Measurements from ENCODE around the gene OR11H6. TPM values are rescaled to one million over a fixed set of nuclear protein-coding genes. Genes with fewer than 3 reads are reported as not detected.
"Not testable (repeated sequence)": the region's sequence is repeated elsewhere in the genome, so short reads cannot be mapped to it uniquely, and the experiment has no call there.

Gene OR11H6
- total RNA-seq (2014; rRNA removed; shearing (Covaris generic)): not detected in 2 replicates

GRCh38 chr14:20223410-20223809 lies at the start of gene OR11H6:
Gene OR11H6 (plus strand): TSS chr14:20223710. CDS start chr14:20223710, 0 bp downstream.
- in situ Hi-C loops (cut with HindIII; ENCODE audit: low sequenced_read_pairs): no loop called here

GRCh38 chr14:20174205-20174604 lies 49.3 kb upstream of the OR11H6 start:
- DNase-seq (ENCODE audit: low spot score): not testable (repeated sequence)

More at GRCh38 chr14:20223410-20223809, at the start of gene OR11H6:
- DNase-seq (ENCODE audit: low spot score): no peak

GRCh38 chr14:20176330-20176729 lies 47.2 kb upstream of the OR11H6 start:
- in situ Hi-C loops (cut with HindIII; ENCODE audit: low sequenced_read_pairs): no loop called here
- no peak for DNase-seq (ENCODE audit: low spot score)

More at GRCh38 chr14:20174205-20174604, 49.3 kb upstream of the OR11H6 start:
- in situ Hi-C loops (cut with HindIII; ENCODE audit: low sequenced_read_pairs): not testable (repeated sequence)

GRCh38 chr14:20177433-20177974 lies 46.0 kb upstream of the OR11H6 start:
- no peak for DNase-seq (ENCODE audit: low spot score)
- in situ Hi-C loops (cut with HindIII; ENCODE audit: low sequenced_read_pairs): no loop called here

- no peak for DNase-seq (ENCODE audit: low spot score)
- in situ Hi-C loops (cut with HindIII; ENCODE audit: low sequenced_read_pairs): no loop called here
Measured at GRCh38 chr14:20179218-20179617, 44.3 kb upstream of the OR11H6 start.

GRCh38 chr14:20179880-20180279 lies 43.6 kb upstream of the OR11H6 start:
- in situ Hi-C loops (cut with HindIII; ENCODE audit: low sequenced_read_pairs): no loop called here
- DNase-seq (ENCODE audit: low spot score): no peak

GRCh38 chr14:20180486-20180885 lies 43.0 kb upstream of the OR11H6 start:
- no peak for DNase-seq (ENCODE audit: low spot score)
- in situ Hi-C loops (cut with HindIII; ENCODE audit: low sequenced_read_pairs): no loop called here

- in situ Hi-C loops (cut with HindIII; ENCODE audit: low sequenced_read_pairs): no loop called here
- no peak for DNase-seq (ENCODE audit: low spot score)
Measured at GRCh38 chr14:20184181-20184580, 39.3 kb upstream of the OR11H6 start.

- DNase-seq (ENCODE audit: low spot score): no peak
- in situ Hi-C loops (cut with HindIII; ENCODE audit: low sequenced_read_pairs): no loop called here
Measured at GRCh38 chr14:20190596-20190995, 32.9 kb upstream of the OR11H6 start, which contains the start of gene OR11G2. Gene OR11G2 (plus strand): TSS chr14:20190896. CDS start chr14:20197438, 6,542 bp downstream.

GRCh38 chr14:20191396-20191795 lies 32.1 kb upstream of the OR11H6 start:
- in situ Hi-C loops (cut with HindIII; ENCODE audit: low sequenced_read_pairs): no loop called here

GRCh38 chr14:20194101-20194500 lies 29.4 kb upstream of the OR11H6 start:
- no peak for DNase-seq (ENCODE audit: low spot score)
- in situ Hi-C loops (cut with HindIII; ENCODE audit: low sequenced_read_pairs): no loop called here

More at GRCh38 chr14:20191396-20191795, 32.1 kb upstream of the OR11H6 start:
- DNase-seq (ENCODE audit: low spot score): no peak

GRCh38 chr14:20195170-20195569 lies 28.3 kb upstream of the OR11H6 start:
- in situ Hi-C loops (cut with HindIII; ENCODE audit: low sequenced_read_pairs); DNase-seq (ENCODE audit: low spot score): not testable (repeated sequence)

GRCh38 chr14:20195911-20196310 lies 27.6 kb upstream of the OR11H6 start:
- in situ Hi-C loops (cut with HindIII; ENCODE audit: low sequenced_read_pairs): no loop called here
- DNase-seq (ENCODE audit: low spot score): no peak

- DNase-seq (ENCODE audit: low spot score): no peak
- in situ Hi-C loops (cut with HindIII; ENCODE audit: low sequenced_read_pairs): no loop called here
Measured at GRCh38 chr14:20197459-20197858, 26.1 kb upstream of the OR11H6 start.

GRCh38 chr14:20198991-20199390 lies 24.5 kb upstream of the OR11H6 start:
- in situ Hi-C loops (cut with HindIII; ENCODE audit: low sequenced_read_pairs): no loop called here
- no peak for DNase-seq (ENCODE audit: low spot score)

- no peak for DNase-seq (ENCODE audit: low spot score)
- in situ Hi-C loops (cut with HindIII; ENCODE audit: low sequenced_read_pairs): no loop called here
Measured at GRCh38 chr14:20204721-20205120, 18.8 kb upstream of the OR11H6 start.

GRCh38 chr14:20209595-20209994 lies 13.9 kb upstream of the OR11H6 start:
- no peak for DNase-seq (ENCODE audit: low spot score)
- in situ Hi-C loops (cut with HindIII; ENCODE audit: low sequenced_read_pairs): no loop called here

- DNase-seq (ENCODE audit: low spot score); in situ Hi-C loops (cut with HindIII; ENCODE audit: low sequenced_read_pairs): not testable (repeated sequence)
Measured at GRCh38 chr14:20212406-20212805, 11.1 kb upstream of the OR11H6 start.

GRCh38 chr14:20215196-20215595 lies 8.3 kb upstream of the OR11H6 start:
- DNase-seq (ENCODE audit: low spot score): no peak
- in situ Hi-C loops (cut with HindIII; ENCODE audit: low sequenced_read_pairs): no loop called here

GRCh38 chr14:20219033-20219432 lies 4.5 kb upstream of the OR11H6 start:
- in situ Hi-C loops (cut with HindIII; ENCODE audit: low sequenced_read_pairs): no loop called here
- no peak for DNase-seq (ENCODE audit: low spot score)

- no peak for DNase-seq (ENCODE audit: low spot score)
- in situ Hi-C loops (cut with HindIII; ENCODE audit: low sequenced_read_pairs): no loop called here
Measured at GRCh38 chr14:20228681-20229080, 5.2 kb downstream of the OR11H6 start, which contains the start of gene OR11H7. Gene OR11H7 (plus strand): TSS chr14:20228981.

Measured in G401 (cell line).